NB4 (cell line): ENCODE measurements around the gene CMTM1.

Experiments used
- CTCF ChIP-seq: IDR thresholded peaks from one replicate; pipeline ENCODE4 v1.5.1; 2012; ENCODE audit warnings: low read depth, low read length
- MAX ChIP-seq: IDR thresholded peaks from 2 replicates; pipeline ENCODE4 v1.6.1; 2011; ENCODE audit warnings: low read depth, low read length
- MYC ChIP-seq: IDR thresholded peaks from 2 replicates; pipeline ENCODE4 v1.6.1; 2011; ENCODE audit warnings: low read depth, low read length
- POLR2A ChIP-seq: IDR thresholded peaks from 2 replicates; pipeline ENCODE4 v1.6.1; 2011; ENCODE audit warnings: mild to moderate bottlenecking; ENCODE audit not compliant: insufficient read length; ENCODE audit errors: extremely low read depth

GRCh38 chr16:66614161-66614802 is 48.0 kb downstream of the CMTM1 start:
- TF ChIP-seq CTCF: no peak
- TF ChIP-seq MAX: no peak
- no peak for TF ChIP-seq POLR2A
- TF ChIP-seq MYC: no peak
